ENCODE data around the gene MEIS1.

Gene MEIS1

DNA sequence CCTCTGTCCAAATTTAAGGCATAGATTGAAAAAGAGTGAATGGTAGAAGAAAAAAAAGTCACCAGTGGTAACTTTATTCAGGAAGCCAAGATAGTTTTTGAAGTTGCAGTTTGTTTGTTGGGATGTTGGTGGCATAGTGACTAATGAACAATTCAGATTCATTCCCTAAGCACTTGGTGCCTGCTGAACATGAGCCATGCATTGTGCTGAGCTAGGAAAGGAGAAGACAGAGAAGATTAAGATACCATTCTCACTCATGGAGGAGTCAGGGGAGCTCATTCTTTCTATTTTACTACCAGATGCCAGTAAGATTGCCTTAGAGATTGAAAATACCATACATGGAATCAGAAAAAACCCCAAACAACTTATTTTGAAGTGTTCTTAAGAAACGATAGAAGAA, 25.1 kb downstream of the MEIS1 start:
- peaks cover 21% of the 10 kb centered on the region for H3K27me3 ChIP-seq (ENCODE audit: low read depth, low read length)
- no peak overlapping the region for H3K4me3 ChIP-seq (ENCODE audit: low read length)
- H3K4me2 ChIP-seq (ENCODE audit: low read length): no peak overlapping the region
- peaks cover 11% of the 10 kb centered on the region for H3K4me1 ChIP-seq (ENCODE audit: low read length)
- no peaks in the 10 kb centered on the region for H3K36me3 ChIP-seq (replicated peaks; ENCODE audit: low read depth, low read length)
- TF ChIP-seq, protein P1, sequence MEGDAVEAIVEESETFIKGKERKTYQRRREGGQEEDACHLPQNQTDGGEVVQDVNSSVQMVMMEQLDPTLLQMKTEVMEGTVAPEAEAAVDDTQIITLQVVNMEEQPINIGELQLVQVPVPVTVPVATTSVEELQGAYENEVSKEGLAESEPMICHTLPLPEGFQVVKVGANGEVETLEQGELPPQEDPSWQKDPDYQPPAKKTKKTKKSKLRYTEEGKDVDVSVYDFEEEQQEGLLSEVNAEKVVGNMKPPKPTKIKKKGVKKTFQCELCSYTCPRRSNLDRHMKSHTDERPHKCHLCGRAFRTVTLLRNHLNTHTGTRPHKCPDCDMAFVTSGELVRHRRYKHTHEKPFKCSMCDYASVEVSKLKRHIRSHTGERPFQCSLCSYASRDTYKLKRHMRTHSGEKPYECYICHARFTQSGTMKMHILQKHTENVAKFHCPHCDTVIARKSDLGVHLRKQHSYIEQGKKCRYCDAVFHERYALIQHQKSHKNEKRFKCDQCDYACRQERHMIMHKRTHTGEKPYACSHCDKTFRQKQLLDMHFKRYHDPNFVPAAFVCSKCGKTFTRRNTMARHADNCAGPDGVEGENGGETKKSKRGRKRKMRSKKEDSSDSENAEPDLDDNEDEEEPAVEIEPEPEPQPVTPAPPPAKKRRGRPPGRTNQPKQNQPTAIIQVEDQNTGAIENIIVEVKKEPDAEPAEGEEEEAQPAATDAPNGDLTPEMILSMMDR (IDR thresholded peaks at IDR 0.05; ENCODE audit: low read depth, low read length): no peak
- no peak for TF ChIP-seq EZH2phosphoT487 (IDR thresholded peaks at IDR 0.05; ENCODE audit: low read depth)
- H4K20me1 ChIP-seq (ENCODE audit: insufficient read depth, low read length): no peaks in the 10 kb centered on the region
- H3K9me3 ChIP-seq (ENCODE audit: insufficient read depth, low read length): no peaks in the 10 kb centered on the region
- no peaks in the 10 kb centered on the region for H3K79me2 ChIP-seq (ENCODE audit: low read length)
- H3K9ac ChIP-seq (ENCODE audit: low read length): no peak overlapping the region
- H2AFZ ChIP-seq (ENCODE audit: low read depth, low read length): no peak overlapping the region
- no peak overlapping the region for H3K27ac ChIP-seq (ENCODE audit: low read length)

DNA sequence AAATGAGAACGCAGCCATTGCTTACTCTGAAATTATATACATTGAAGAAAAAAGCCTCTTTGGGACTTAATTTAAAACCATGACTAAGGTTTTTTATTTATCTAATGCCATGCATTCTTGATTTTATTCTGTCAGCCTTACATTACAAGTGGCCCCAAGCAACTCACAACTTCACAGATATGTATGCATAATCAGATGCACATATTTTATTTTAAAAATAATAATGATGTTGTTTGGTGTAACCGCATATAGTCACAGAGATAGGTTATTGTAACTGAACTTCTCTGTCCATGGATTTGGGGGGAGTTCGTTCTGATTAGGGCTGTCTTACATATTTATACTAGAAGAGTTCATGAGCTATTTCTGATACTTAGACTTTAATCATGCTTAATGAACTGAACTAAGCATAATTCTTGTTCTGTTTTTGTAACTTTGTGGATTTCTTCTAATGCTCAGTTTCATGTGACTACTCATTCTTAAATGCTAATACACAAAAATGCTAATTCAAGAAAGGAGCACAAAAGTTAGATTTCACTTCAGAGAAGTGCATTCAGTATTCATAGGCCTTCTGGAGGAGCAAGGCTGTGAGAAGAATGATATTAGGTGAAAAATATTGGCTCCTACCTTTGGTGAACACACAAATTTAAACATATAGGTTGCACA, 26.2 kb downstream of the MEIS1 start:
- Histone ChIP-seq H3K4me3 (ENCODE audit: low read length) (no peak overlapping the region), H3K27ac (ENCODE audit: low read length) (no peak overlapping the region), H4K20me1 (ENCODE audit: insufficient read depth, low read length) (no peaks in the 10 kb centered on the region), H3K36me3 (replicated peaks; ENCODE audit: low read depth, low read length) (no peaks in the 10 kb centered on the region), H3K4me1 (ENCODE audit: low read length) (peaks cover 11% of the 10 kb centered on the region), H2AFZ (ENCODE audit: low read depth, low read length) (no peak overlapping the region), H3K79me2 (ENCODE audit: low read length) (no peaks in the 10 kb centered on the region), H3K27me3 (ENCODE audit: low read depth, low read length) (0 out of 2 replicates have a peak, but pooled peaks cover 12% of the 10 kb centered on the region), H3K9ac (ENCODE audit: low read length) (no peak overlapping the region), H3K9me3 (ENCODE audit: insufficient read depth, low read length) (no peaks in the 10 kb centered on the region), H3K4me2 (ENCODE audit: low read length) (no peak overlapping the region)
- TF ChIP-seq, protein P1 (IDR thresholded peaks at IDR 0.05; ENCODE audit: low read depth, low read length): no peak
- no peak for TF ChIP-seq EZH2phosphoT487 (IDR thresholded peaks at IDR 0.05; ENCODE audit: low read depth)

DNA sequence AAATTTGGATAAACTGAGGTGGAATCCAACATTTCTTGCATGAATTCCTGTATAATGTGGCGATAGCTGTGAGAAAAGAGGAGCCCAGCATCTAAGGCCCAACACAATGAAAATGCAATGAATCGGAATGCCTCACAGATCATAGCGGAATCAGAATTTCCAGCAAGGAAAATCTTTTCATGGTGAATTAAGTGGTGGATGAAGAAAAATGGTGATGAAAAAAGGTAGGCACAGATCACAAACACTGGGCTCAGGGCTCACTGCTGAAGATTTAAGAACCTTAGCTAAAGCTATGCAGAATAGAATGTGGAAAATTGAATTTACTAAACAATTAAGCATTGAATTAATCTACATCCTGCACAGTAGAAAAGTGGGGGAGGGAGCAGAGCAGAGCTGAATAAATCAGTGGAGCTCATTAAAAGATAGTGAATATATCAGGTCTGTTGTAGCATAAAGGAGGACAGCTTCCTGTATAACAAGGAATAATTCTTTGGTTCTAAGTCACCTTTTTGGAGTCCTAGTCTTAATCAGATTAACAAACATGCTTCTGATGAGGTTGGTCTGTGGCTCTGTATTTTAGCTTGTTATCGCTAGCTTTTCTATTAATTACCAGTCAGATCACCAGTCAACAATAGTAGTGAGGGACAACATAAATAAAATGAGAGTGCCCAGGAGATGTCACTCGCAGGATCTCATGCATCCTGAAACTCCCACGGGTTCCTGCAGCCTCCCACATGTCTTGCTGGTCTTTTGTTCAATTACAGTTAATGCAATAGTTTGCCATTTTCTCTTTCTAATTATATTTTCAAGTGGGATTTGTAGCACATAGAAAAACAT, 27.0 kb downstream of the MEIS1 start:
- Histone ChIP-seq H3K9ac (ENCODE audit: low read length) (no peak overlapping the region), H3K36me3 (replicated peaks; ENCODE audit: low read depth, low read length) (no peaks in the 10 kb centered on the region), H3K27ac (ENCODE audit: low read length) (no peak overlapping the region), H3K79me2 (ENCODE audit: low read length) (no peaks in the 10 kb centered on the region), H3K9me3 (ENCODE audit: insufficient read depth, low read length) (no peaks in the 10 kb centered on the region), H3K4me2 (ENCODE audit: low read length) (no peak overlapping the region), H3K4me3 (ENCODE audit: low read length) (no peak overlapping the region), H2AFZ (ENCODE audit: low read depth, low read length) (no peak overlapping the region), H3K27me3 (ENCODE audit: low read depth, low read length) (0 out of 2 replicates have a peak, but pooled peaks cover 12% of the 10 kb centered on the region), H4K20me1 (ENCODE audit: insufficient read depth, low read length) (no peaks in the 10 kb centered on the region), H3K4me1 (ENCODE audit: low read length) (peaks cover 10% of the 10 kb centered on the region)
- TF ChIP-seq, protein P1 (IDR thresholded peaks at IDR 0.05; ENCODE audit: low read depth, low read length): no peak
- TF ChIP-seq EZH2phosphoT487 (IDR thresholded peaks at IDR 0.05; ENCODE audit: low read depth): no peak

DNA sequence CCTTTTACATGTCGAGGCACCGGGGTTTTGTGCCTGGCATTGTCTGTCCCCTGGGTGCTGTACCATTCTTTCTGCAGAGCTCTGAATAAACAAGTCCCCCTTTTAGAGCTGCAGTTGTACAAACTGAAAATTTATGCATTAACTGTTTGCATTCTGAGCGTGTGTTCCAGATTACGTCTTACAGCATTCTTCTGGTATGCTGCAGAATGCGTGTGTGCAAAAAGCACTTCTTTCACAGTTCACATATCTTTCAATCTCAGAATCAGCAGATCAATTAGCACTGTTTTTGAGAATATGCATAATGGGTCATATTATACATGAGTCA, 27.5 kb downstream of the MEIS1 start:
- Histone ChIP-seq H3K27me3 (ENCODE audit: low read depth, low read length) (0 out of 2 replicates have a peak, but pooled peaks cover 11% of the 10 kb centered on the region), H3K4me1 (ENCODE audit: low read length) (peaks cover 8% of the 10 kb centered on the region), H3K4me3 (ENCODE audit: low read length) (no peak overlapping the region), H3K36me3 (replicated peaks; ENCODE audit: low read depth, low read length) (no peaks in the 10 kb centered on the region), H3K79me2 (ENCODE audit: low read length) (no peaks in the 10 kb centered on the region), H3K9me3 (ENCODE audit: insufficient read depth, low read length) (no peaks in the 10 kb centered on the region), H2AFZ (ENCODE audit: low read depth, low read length) (no peak overlapping the region), H4K20me1 (ENCODE audit: insufficient read depth, low read length) (no peaks in the 10 kb centered on the region), H3K4me2 (ENCODE audit: low read length) (no peak overlapping the region), H3K27ac (ENCODE audit: low read length) (no peak overlapping the region), H3K9ac (ENCODE audit: low read length) (no peak overlapping the region)
- no peak for TF ChIP-seq EZH2phosphoT487 (IDR thresholded peaks at IDR 0.05; ENCODE audit: low read depth)
- TF ChIP-seq, protein P1 (IDR thresholded peaks at IDR 0.05; ENCODE audit: low read depth, low read length): no peak

All from OCI-LY3 (cell line).